ENCODE measurements around the gene POLR3B.

POLR3B gene

GRCh38 chr12:106433055-106433454, 75.5 kb downstream of the POLR3B start:
- no peak for DNase-seq (ENCODE audit: low read depth in 1 of 2, low spot score in 1 of 2)
- Histone ChIP-seq H3K27ac (replicated peaks) (no peak overlapping the region), H3K4me3 (replicated peaks; ENCODE audit: insufficient read depth, low read length) (no peak overlapping the region), H3K27me3 (ENCODE audit: insufficient read depth, poor library complexity, severe bottlenecking) (no peaks in the 10 kb centered on the region)
- TF ChIP-seq, protein P1, sequence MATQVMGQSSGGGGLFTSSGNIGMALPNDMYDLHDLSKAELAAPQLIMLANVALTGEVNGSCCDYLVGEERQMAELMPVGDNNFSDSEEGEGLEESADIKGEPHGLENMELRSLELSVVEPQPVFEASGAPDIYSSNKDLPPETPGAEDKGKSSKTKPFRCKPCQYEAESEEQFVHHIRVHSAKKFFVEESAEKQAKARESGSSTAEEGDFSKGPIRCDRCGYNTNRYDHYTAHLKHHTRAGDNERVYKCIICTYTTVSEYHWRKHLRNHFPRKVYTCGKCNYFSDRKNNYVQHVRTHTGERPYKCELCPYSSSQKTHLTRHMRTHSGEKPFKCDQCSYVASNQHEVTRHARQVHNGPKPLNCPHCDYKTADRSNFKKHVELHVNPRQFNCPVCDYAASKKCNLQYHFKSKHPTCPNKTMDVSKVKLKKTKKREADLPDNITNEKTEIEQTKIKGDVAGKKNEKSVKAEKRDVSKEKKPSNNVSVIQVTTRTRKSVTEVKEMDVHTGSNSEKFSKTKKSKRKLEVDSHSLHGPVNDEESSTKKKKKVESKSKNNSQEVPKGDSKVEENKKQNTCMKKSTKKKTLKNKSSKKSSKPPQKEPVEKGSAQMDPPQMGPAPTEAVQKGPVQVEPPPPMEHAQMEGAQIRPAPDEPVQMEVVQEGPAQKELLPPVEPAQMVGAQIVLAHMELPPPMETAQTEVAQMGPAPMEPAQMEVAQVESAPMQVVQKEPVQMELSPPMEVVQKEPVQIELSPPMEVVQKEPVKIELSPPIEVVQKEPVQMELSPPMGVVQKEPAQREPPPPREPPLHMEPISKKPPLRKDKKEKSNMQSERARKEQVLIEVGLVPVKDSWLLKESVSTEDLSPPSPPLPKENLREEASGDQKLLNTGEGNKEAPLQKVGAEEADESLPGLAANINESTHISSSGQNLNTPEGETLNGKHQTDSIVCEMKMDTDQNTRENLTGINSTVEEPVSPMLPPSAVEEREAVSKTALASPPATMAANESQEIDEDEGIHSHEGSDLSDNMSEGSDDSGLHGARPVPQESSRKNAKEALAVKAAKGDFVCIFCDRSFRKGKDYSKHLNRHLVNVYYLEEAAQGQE (IDR thresholded peaks at IDR 0.05; ENCODE audit: insufficient replicate concordance, low read depth): no peak

GRCh38 chr12:106434526-106434925, 77.0 kb downstream of the POLR3B start:
- H3K27me3 ChIP-seq (ENCODE audit: insufficient read depth, poor library complexity, severe bottlenecking): no peaks in the 10 kb centered on the region
- no peak overlapping the region for H3K27ac ChIP-seq (replicated peaks)
- no peak for DNase-seq (ENCODE audit: low read depth in 1 of 2, low spot score in 1 of 2)
- TF ChIP-seq POLR2AphosphoS5 (IDR thresholded peaks at IDR 0.05; ENCODE audit: low read depth) (no peak), GABPA (IDR thresholded peaks at IDR 0.05; ENCODE audit: low read depth) (no peak)
- TF ChIP-seq, protein P2, sequence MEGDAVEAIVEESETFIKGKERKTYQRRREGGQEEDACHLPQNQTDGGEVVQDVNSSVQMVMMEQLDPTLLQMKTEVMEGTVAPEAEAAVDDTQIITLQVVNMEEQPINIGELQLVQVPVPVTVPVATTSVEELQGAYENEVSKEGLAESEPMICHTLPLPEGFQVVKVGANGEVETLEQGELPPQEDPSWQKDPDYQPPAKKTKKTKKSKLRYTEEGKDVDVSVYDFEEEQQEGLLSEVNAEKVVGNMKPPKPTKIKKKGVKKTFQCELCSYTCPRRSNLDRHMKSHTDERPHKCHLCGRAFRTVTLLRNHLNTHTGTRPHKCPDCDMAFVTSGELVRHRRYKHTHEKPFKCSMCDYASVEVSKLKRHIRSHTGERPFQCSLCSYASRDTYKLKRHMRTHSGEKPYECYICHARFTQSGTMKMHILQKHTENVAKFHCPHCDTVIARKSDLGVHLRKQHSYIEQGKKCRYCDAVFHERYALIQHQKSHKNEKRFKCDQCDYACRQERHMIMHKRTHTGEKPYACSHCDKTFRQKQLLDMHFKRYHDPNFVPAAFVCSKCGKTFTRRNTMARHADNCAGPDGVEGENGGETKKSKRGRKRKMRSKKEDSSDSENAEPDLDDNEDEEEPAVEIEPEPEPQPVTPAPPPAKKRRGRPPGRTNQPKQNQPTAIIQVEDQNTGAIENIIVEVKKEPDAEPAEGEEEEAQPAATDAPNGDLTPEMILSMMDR (IDR thresholded peaks at IDR 0.05; ENCODE audit: insufficient read depth, low read length): no peak
- TF ChIP-seq, protein P1 (IDR thresholded peaks at IDR 0.05; ENCODE audit: insufficient replicate concordance, low read depth): no peak
- no peak overlapping the region for H3K4me3 ChIP-seq (replicated peaks; ENCODE audit: insufficient read depth, low read length)

GRCh38 chr12:106436164-106436563, 78.6 kb downstream of the POLR3B start:
- TF ChIP-seq GABPA (IDR thresholded peaks at IDR 0.05; ENCODE audit: low read depth): no peak
- no peak for TF ChIP-seq POLR2AphosphoS5 (IDR thresholded peaks at IDR 0.05; ENCODE audit: low read depth)
- TF ChIP-seq SPI1 (IDR thresholded peaks at IDR 0.05; ENCODE audit: borderline replicate concordance, low read depth): no peak
- TF ChIP-seq, protein P1 (IDR thresholded peaks at IDR 0.05; ENCODE audit: insufficient replicate concordance, low read depth): no peak
- TF ChIP-seq, protein P2 (IDR thresholded peaks at IDR 0.05; ENCODE audit: insufficient read depth, low read length): no peak
- H3K27ac ChIP-seq (replicated peaks): no peak overlapping the region
- H3K27me3 ChIP-seq (ENCODE audit: insufficient read depth, poor library complexity, severe bottlenecking): no peaks in the 10 kb centered on the region
- peak in 1 of 2 experiments; percentile 2 for DNase-seq (ENCODE audit: low read depth in 1 of 2, low spot score in 1 of 2)
- H3K4me3 ChIP-seq (replicated peaks; ENCODE audit: insufficient read depth, low read length): no peak overlapping the region

GRCh38 chr12:106442575-106442974, 85.0 kb downstream of the POLR3B start:
- DNase-seq (ENCODE audit: low read depth in 1 of 2, low spot score in 1 of 2): no peak
- H3K27ac ChIP-seq (replicated peaks): no peak overlapping the region
- no peaks in the 10 kb centered on the region for H3K27me3 ChIP-seq (ENCODE audit: insufficient read depth, poor library complexity, severe bottlenecking)
- TF ChIP-seq, protein P1 (IDR thresholded peaks at IDR 0.05; ENCODE audit: insufficient replicate concordance, low read depth): no peak
- no peak for TF ChIP-seq SPI1 (IDR thresholded peaks at IDR 0.05; ENCODE audit: borderline replicate concordance, low read depth)
- TF ChIP-seq POLR2AphosphoS5 (IDR thresholded peaks at IDR 0.05; ENCODE audit: low read depth): no peak
- TF ChIP-seq, protein P2 (IDR thresholded peaks at IDR 0.05; ENCODE audit: insufficient read depth, low read length): no peak
- TF ChIP-seq GABPA (IDR thresholded peaks at IDR 0.05; ENCODE audit: low read depth): no peak
- no peak overlapping the region for H3K4me3 ChIP-seq (replicated peaks; ENCODE audit: insufficient read depth, low read length)
